Measurements from ENCODE around the gene PLEKHA8. TPM values are rescaled to one million over a fixed set of nuclear protein-coding genes. Genes with fewer than 3 reads are reported as not detected.
A peak's percentile ranks its signal among the peaks of the same experiment; 100 is the strongest.

Gene PLEKHA8
- total and polyA plus RNA-seq, 10 of the 15 experiments (the other 5 are each of a cell fraction or from before 2014, with no cell fraction given) = 1.1 to 13.2 (median 5.7) TPM

- TF ChIP-seq RCOR1 (conservative IDR thresholded peaks at IDR 0.05; ENCODE audit: low read depth, low read length) (no peak), HSF1 (IDR thresholded peaks at IDR 0.05; ENCODE audit: low read depth, low read length) (no peak), TBL1XR1 (IDR thresholded peaks at IDR 0.05; ENCODE audit: low read depth, low read length) (no peak), ATF3 (IDR thresholded peaks at IDR 0.05; ENCODE audit: borderline replicate concordance, extremely low read depth, low read depth, low read length) (no peak), ASH2L (IDR thresholded peaks at IDR 0.05; ENCODE audit: borderline replicate concordance, low read depth) (no peak), TAF1 (IDR thresholded peaks at IDR 0.05; ENCODE audit: borderline replicate concordance, low read depth, low read length) (no peak), HDAC2 (IDR thresholded peaks at IDR 0.05) (no peak), CHD1 (IDR thresholded peaks at IDR 0.05; ENCODE audit: low read depth, low read length) (no peak), PML (IDR thresholded peaks at IDR 0.05; ENCODE audit: low read length) (no peak), SMAD1 (IDR thresholded peaks at IDR 0.05; ENCODE audit: low read depth, partially characterized antibody) (no peak), PKNOX1 (IDR thresholded peaks at IDR 0.05) (no peak), SPI1 (IDR thresholded peaks at IDR 0.05; ENCODE audit: borderline replicate concordance, insufficient read depth, low read depth, low read length) (no peak), RELB (IDR thresholded peaks at IDR 0.05; ENCODE audit: low read depth) (no peak), JUND (IDR thresholded peaks at IDR 0.05; ENCODE audit: low read depth, low read length) (no peak), FOXM1 (IDR thresholded peaks at IDR 0.05; ENCODE audit: low read depth, low read length) (0 out of 2 replicates have a peak, but pooled peaks have one; percentile 26), NFXL1 (IDR thresholded peaks at IDR 0.05; ENCODE audit: borderline replicate concordance) (no peak), CBX5 (IDR thresholded peaks at IDR 0.05; ENCODE audit: low read depth) (no peak), YY1 (IDR thresholded peaks at IDR 0.05; ENCODE audit: low read depth, low read length) (peak; percentile 49; the same call in 1 of the 2 replicates), EP300 (IDR thresholded peaks at IDR 0.05; ENCODE audit: borderline replicate concordance in 1 of 2, control insufficient read depth in 1 of 2, low read depth in 2 of 2, low read length in 2 of 2) (no peak), SMARCA5 (IDR thresholded peaks at IDR 0.05) (peak; percentile 10; the same call in 1 of the 2 replicates), SUZ12 (IDR thresholded peaks at IDR 0.05; ENCODE audit: unreplicated experiment) (no peak), ZSCAN29 (IDR thresholded peaks at IDR 0.05) (no peak), E2F4 (IDR thresholded peaks at IDR 0.05; ENCODE audit: low read depth, low read length) (no peak), ELK1 (IDR thresholded peaks at IDR 0.05; ENCODE audit: low read depth, low read length) (no peak)
These were observed 136.4 kb downstream of the PLEKHA8 start (continued) for GRCh38 chr7:30164567-30164966.
